ENCODE measurements around the gene CDC37. TPM values are rescaled to one million over a fixed set of nuclear protein-coding genes. Genes with fewer than 3 reads are reported as not detected.

Gene CDC37
- 237 and 265 TPM in 2 replicates for total RNA-seq

DNA sequence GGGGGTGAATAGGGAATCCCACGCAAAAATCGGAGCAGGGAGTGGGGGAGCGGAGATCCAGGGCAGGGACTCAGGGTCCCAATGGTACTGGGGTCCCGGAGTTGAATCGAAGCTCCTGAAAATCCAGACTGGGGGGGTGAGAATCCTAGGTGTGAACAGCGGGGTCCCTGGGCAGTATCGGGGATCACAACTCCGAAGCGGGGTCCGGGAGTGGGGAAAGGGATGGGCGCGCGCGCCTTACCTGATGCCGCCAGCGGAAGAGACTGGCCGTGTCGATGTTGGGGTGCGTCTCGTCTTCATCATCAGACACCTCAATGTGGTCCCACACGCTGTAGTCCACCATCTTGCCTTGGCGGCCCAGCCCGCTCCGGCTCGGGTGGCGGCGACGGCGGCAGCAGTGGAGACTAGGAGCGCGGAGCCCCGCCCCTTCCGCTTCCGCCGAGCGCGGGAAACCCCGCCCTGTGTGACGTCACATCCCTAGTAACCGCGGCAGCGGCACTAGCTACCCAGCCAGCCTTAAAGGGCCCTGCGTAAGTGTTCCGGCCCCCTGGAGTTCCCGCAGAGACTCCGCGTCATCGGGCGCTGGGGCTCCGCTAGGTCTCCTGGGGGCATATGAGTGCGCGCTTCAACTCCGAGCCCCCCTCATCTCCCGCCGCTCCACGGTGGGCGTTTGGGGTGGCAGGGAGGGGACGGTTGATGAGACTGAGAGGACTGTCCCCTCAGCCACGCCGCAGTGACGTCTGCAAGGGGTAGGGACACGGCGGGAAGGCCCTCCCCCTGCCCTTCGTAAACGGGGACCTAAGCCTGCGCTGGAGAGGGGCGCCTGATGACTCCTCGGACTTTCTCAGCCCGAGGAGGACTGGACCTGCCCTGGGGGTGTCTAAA is at the start of gene CDC37:
Gene CDC37, minus strand, starts transcription at position 406 of the 885 bp plus-strand sequence. Its CDS starts 63 bp downstream, at position 343.

DNA sequence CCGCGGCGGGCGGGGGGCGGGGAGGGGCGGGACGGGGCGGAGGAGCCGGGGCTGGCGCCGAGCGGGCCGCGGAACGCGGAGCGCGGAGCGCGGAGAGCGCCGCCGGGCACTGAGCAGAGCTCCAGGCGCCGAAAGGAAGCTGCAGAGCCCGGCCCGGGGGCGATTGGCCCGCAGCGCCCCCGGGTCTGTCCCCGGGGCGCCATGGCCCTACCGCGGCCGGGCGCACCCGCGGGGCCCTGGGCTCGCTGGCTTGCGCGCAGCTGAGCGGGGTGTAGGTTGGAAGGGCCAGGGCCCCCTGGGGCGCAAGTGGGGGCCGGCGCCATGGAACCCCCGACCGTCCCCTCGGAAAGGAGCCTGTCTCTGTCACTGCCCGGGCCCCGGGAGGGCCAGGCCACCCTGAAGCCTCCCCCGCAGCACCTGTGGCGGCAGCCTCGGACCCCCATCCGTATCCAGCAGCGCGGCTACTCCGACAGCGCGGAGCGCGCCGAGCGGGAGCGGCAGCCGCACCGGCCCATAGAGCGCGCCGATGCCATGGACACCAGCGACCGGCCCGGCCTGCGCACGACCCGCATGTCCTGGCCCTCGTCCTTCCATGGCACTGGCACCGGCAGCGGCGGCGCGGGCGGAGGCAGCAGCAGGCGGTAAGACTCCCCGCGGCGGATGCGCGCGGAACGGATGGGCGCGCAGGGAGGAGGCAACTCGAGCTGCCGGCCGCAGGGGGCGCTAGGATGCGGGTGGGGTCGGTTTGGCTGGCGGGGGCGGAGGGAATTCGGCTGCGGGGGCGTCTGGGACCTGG is 17.3 kb upstream of the CDC37 start, which contains the start of gene PDE4A:
Gene PDE4A, plus strand, starts transcription at position 95 of the 796 bp plus-strand sequence. Its CDS starts 227 bp downstream, at position 322.

DNA sequence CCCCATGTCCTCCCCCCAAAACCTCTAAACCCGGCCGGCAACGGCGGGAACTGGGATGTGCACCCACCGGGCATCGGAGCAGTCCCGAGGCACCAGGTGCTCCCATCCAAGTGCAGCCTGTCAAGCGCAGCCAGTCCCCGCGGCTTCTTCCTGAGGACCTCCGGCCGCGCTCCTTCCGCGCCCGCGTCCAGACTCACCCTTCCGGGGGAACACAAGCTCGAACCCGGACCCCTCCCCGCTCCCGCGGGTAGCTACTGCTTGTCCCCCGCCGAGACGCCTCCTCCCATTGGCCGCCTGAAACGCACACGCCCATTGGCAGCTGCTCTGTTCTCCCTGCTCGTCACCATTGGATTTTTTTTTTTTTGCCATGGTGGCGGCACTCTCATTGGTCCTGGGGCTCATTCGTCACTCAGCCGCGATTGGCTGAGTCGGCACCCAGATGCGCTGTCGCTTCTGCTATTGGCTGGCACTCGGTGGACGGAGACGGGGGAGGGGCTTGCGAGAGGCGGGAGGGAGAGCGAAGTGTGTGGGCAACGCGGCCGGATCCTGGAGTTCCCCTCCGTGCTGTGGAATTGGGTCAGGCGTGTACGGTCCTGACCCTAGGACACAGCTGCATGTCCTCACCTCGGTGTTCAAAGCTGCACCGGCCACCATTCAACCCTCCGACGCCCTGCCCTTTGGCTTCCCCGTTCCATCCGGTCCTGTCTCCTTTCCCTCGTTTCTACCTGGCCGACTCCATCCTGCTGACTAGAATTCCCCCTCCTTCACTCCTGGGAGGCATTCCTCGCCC is 22.8 kb downstream of the CDC37 start, which contains the start of gene TYK2:
Gene TYK2, minus strand, starts transcription at position 260 of the 790 bp plus-strand sequence. CDS start 2,166 bp downstream, outside the sequence.

Other genes with a start within 250 kb of the CDC37 start
- gene DNMT1, start 208.6 kb downstream of the CDC37 start, total RNA-seq, result 107 and 119 TPM in 2 replicates
- gene S1PR2, start 172.2 kb downstream of the CDC37 start, total RNA-seq, result 0.53 and 0.65 TPM in 2 replicates
- gene MRPL4, start 151.3 kb downstream of the CDC37 start, total RNA-seq, result 48.1 and 61.8 TPM in 2 replicates
- 8.5 and 16.2 TPM in 2 replicates for gene ICAM1, start 132.4 kb downstream of the CDC37 start, total RNA-seq
- 0.29 and 0.40 TPM in 2 replicates for gene ICAM4, start 116.6 kb downstream of the CDC37 start, total RNA-seq
- gene ICAM5, start 113.6 kb downstream of the CDC37 start, total RNA-seq, result 0.29 TPM in 1 of 2 replicates, not detected in the other
- 0.27 and 0.79 TPM in 2 replicates for gene ZGLP1, start 93.7 kb downstream of the CDC37 start, total RNA-seq
- 14.3 and 18.0 TPM in 2 replicates for gene FDX2, start 87.5 kb downstream of the CDC37 start, total RNA-seq
- gene RAVER1, start 70.0 kb downstream of the CDC37 start, total RNA-seq, result 13.8 and 21.3 TPM in 2 replicates
- 5.1 and 7.8 TPM in 2 replicates for gene ICAM3, start 63.9 kb downstream of the CDC37 start, total RNA-seq
- 76.1 and 76.9 TPM in 2 replicates for gene TYK2, start 23.0 kb downstream of the CDC37 start, total RNA-seq
- gene PDE4A, start 17.0 kb upstream of the CDC37 start, total RNA-seq, result 3.9 and 5.7 TPM in 2 replicates
- gene KEAP1, start 99.8 kb upstream of the CDC37 start, total RNA-seq, result 59.3 and 65.0 TPM in 2 replicates
- gene S1PR5, start 113.9 kb upstream of the CDC37 start, total RNA-seq, result not detected in 2 replicates
- gene ATG4D, start 140.4 kb upstream of the CDC37 start, total RNA-seq, result 10.3 and 10.8 TPM in 2 replicates
- gene KRI1, start 162.5 kb upstream of the CDC37 start, total RNA-seq, result 9.2 and 9.3 TPM in 2 replicates
- gene CDKN2D, start 165.4 kb upstream of the CDC37 start, total RNA-seq, result 1.6 and 2.4 TPM in 2 replicates
- not detected in 2 replicates for gene AP1M2, start 183.8 kb upstream of the CDC37 start, total RNA-seq
- gene SLC44A2, start 222.0 kb upstream of the CDC37 start, total RNA-seq, result 44.8 and 78.0 TPM in 2 replicates